Left lung (tissue), 10 donors: Measurements from ENCODE around the gene ZNF423. TPM values are rescaled to one million over a fixed set of nuclear protein-coding genes. Genes with fewer than 3 reads are reported as not detected.

Experiments used
- ATAC-seq: fragments of 200-7000 bp; cut with Tn5 transposase; one replicate; pipeline ENCODE4 v1.9.1; 2020; ENCODE audit warnings: moderate library complexity
- DNase-seq, 4 donors: peaks; one replicate each; pipeline ENCODE4 v3.0.0-alpha.2; 2013 to 2020
- H3K27ac ChIP-seq, 2 donors: fragments of 200-600 bp; sonication (generic) in 1 of 2; one replicate each; pipeline versions ENCODE4 v1.5.0 to v1.8.0; 2020 to 2021
- H3K27me3 ChIP-seq, 2 donors: fragments of 200-600 bp; sonication (generic) in 1 of 2; one replicate each; pipeline versions ENCODE4 v1.5.0 to v1.8.0; 2020 to 2021
- H3K36me3 ChIP-seq, 2 donors: fragments of 200-600 bp; sonication (generic) in 1 of 2; one replicate each; pipeline versions ENCODE4 v1.5.0 to v1.8.0; 2020 to 2021
- H3K4me1 ChIP-seq, 2 donors: fragments of 200-600 bp; one replicate each; pipeline ENCODE4 v1.8.0; 2021
- H3K4me3 ChIP-seq, 2 donors: fragments of 200-600 bp; sonication (generic) in 1 of 2; one replicate each; pipeline versions ENCODE4 v1.5.0 to v1.8.0; 2020 to 2021; ENCODE audit warnings: mild to moderate bottlenecking in 1 of 2
- H3K9me3 ChIP-seq, 2 donors: fragments of 200-600 bp; sonication (generic) in 1 of 2; one replicate each; pipeline versions ENCODE4 v1.5.0 to v1.8.0; 2020 to 2021
- intact Hi-C, 2 donors: fragments of 100-400 bp; cut with DNase I; formaldehyde crosslinking; loops; one replicate each; pipeline versions ENCODE4 v1.11.2 to v1.14.2; 2022
- polyA plus RNA-seq, 6 donors: library from polyadenylated mRNA; unstranded; fragments of 120-200 nt; gene quantifications; one replicate each; pipeline ENCODE4 v1.2.1, GENCODE V29; 2013; ENCODE audit not compliant: insufficient read length in 6 of 6
- total RNA-seq, 2 donors: library from RNA; stranded (reverse); fragmentation: NEBNext Ultra II Directional; extraction: Animal tissue kit (Norgen Biotek cat#: 25700); gene quantifications; one replicate each; pipeline ENCODE4 v1.2.1, GENCODE V29; 2021
- TF ChIP-seq, protein P1 (sequence below), 2 donors: fragments of 200-600 bp; sonication (generic) in 1 of 2; IDR thresholded peaks; one replicate each; pipeline versions ENCODE4 v1.5.0 to v1.8.0; 2021; ENCODE audit warnings: antibody characterized with exemption in 2 of 2
- donor health status: DM: no; HTN: yes; CAD: no.
- donor health status: DM: no; HTN: no; CAD: no.

Gene ZNF423
- total and polyA plus RNA-seq, 8 donors, result 7.8 to 30.5 (median 26.6) TPM

DNA sequence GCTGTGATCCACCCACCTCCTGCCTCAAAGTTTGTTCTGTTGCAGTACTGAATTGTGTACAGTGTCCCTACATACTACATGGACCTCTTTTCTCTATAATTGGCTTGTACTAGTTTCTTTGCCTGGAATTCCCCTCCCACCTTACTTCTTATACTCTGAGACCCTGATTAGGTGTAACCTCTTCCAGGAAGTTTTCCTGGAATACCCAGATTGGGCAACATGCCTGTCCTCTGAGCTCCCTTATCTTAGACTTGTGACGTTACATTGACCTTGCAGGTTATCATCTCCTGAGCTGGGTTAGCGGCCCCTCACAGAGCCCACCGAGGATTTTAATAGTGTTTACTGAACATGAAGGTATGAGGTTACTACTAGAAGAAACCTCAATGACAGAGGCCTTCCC, 237.0 kb downstream of the ZNF423 start:
- intact Hi-C loops, result no loop called here
- DNase-seq (no peak), ATAC-seq (no peak)
- H3K4me3 ChIP-seq, result no peak overlapping the region
- no peak overlapping the region for H3K27ac ChIP-seq
- H3K4me1 ChIP-seq, result peaks cover 0 to 9% of the 10 kb centered on the region in 2 donors
- TF ChIP-seq, protein P1, sequence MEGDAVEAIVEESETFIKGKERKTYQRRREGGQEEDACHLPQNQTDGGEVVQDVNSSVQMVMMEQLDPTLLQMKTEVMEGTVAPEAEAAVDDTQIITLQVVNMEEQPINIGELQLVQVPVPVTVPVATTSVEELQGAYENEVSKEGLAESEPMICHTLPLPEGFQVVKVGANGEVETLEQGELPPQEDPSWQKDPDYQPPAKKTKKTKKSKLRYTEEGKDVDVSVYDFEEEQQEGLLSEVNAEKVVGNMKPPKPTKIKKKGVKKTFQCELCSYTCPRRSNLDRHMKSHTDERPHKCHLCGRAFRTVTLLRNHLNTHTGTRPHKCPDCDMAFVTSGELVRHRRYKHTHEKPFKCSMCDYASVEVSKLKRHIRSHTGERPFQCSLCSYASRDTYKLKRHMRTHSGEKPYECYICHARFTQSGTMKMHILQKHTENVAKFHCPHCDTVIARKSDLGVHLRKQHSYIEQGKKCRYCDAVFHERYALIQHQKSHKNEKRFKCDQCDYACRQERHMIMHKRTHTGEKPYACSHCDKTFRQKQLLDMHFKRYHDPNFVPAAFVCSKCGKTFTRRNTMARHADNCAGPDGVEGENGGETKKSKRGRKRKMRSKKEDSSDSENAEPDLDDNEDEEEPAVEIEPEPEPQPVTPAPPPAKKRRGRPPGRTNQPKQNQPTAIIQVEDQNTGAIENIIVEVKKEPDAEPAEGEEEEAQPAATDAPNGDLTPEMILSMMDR (IDR thresholded peaks at IDR 0.05), result no peak
- no peaks in the 10 kb centered on the region for H3K36me3 ChIP-seq
- H3K27me3 ChIP-seq, result no peaks in the 10 kb centered on the region
- no peaks in the 10 kb centered on the region for H3K9me3 ChIP-seq

- intact Hi-C loops, result no loop called here
- H3K36me3 ChIP-seq, result no peaks in the 10 kb centered on the region
- H3K9me3 ChIP-seq, result no peaks in the 10 kb centered on the region
- H3K4me1 ChIP-seq, result peaks cover 0 to 9% of the 10 kb centered on the region in 2 donors
- DNase-seq (no peak), ATAC-seq (no peak)
- no peak overlapping the region for H3K27ac ChIP-seq
- H3K27me3 ChIP-seq, result no peaks in the 10 kb centered on the region
- H3K4me3 ChIP-seq, result no peak overlapping the region
- TF ChIP-seq, protein P1 (IDR thresholded peaks at IDR 0.05), result no peak
Observed at GRCh38 chr16:49617710-49618330, 238.1 kb downstream of the ZNF423 start.

DNA sequence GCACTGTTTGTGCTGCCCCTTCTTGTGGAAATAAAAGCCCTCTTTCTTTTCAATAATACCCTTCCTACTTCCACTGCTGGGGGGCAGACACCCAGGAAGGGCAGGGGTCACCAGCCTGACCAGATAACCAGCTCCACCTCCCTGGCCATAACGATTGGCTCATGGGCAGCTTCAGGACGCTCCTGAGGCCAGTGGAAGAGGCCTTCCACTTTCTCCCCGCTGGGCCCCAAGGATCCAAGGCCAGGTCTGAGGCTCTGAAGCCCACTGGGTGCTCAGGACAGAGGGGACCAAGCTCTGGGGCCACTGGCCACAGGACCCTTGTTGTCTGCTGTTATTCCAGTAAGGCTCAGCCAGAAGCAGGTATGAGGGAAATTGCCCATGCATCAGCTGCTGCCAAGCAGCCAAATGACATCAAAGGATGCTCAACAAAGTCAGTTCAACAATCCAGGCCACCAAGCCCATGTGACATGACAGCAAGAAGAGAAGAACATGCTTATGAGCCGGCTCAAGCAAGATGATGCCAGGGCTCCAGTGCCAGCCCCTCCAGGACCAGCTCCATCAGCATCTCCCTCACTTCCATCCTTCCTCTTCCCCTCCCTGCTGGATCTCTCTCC, 238.8 kb downstream of the ZNF423 start:
- H3K4me3 ChIP-seq, result no peak overlapping the region
- intact Hi-C loops, result no loop called here
- TF ChIP-seq, protein P1 (IDR thresholded peaks at IDR 0.05), result no peak
- H3K9me3 ChIP-seq, result no peaks in the 10 kb centered on the region
- DNase-seq (no peak), ATAC-seq (no peak)
- no peaks in the 10 kb centered on the region for H3K36me3 ChIP-seq
- H3K27me3 ChIP-seq, result no peaks in the 10 kb centered on the region
- peaks cover 0 to 9% of the 10 kb centered on the region in 2 donors for H3K4me1 ChIP-seq
- no peak overlapping the region for H3K27ac ChIP-seq

GRCh38 chr16:49615576-49615975, 240.3 kb downstream of the ZNF423 start:
- H3K27me3 ChIP-seq, result no peaks in the 10 kb centered on the region
- H3K27ac ChIP-seq, result no peak overlapping the region
- no peak for ATAC-seq
- intact Hi-C loops, result no loop called here
- TF ChIP-seq, protein P1 (IDR thresholded peaks at IDR 0.05), result no peak
- peaks cover 0 to 4% of the 10 kb centered on the region in 2 donors for H3K4me1 ChIP-seq
- H3K4me3 ChIP-seq, result no peak overlapping the region
- no peaks in the 10 kb centered on the region for H3K36me3 ChIP-seq
- H3K9me3 ChIP-seq, result no peaks in the 10 kb centered on the region
- DNase-seq, result no peak

DNA sequence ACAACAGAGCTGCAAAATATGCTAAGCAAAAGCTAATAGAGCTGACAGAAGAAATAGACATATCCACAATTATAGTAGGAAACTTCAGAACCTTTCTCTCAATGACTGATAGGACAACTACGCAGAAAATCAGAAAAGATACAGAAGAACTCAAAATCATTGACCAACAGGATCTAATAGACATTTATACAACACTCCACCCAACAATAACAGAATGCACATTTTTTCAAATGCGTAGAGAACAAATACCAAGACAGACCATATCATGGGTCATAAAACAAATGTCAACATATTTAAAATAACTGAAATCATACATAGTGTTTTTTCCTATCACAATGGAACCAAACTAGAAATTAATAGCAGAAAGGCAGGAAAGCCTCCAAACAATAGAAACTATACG, 244.9 kb downstream of the ZNF423 start:
- Histone ChIP-seq H3K27ac (no peak overlapping the region), H3K27me3 (no peaks in the 10 kb centered on the region), H3K36me3 (no peaks in the 10 kb centered on the region), H3K9me3 (no peaks in the 10 kb centered on the region), H3K4me1 (no peaks in the 10 kb centered on the region), H3K4me3 (no peak overlapping the region)
- TF ChIP-seq, protein P1 (IDR thresholded peaks at IDR 0.05), result no peak
- ATAC-seq, result no peak
- DNase-seq, result no peak
- intact Hi-C loops, result no loop called here
